Motor neuron (in vitro differentiated cells): Measurements from ENCODE around the gene COL11A1. TPM values are rescaled to one million over a fixed set of nuclear protein-coding genes. Genes with fewer than 3 reads are reported as not detected.
A peak's percentile ranks its signal among the peaks of the same experiment; 100 is the strongest.

Experiments
- ATAC-seq, 8 experiments: fragments of 200-7000 bp; cut with Tn5 transposase; replicated peaks in 6 of 8; 2 replicates each; pipeline ENCODE4 v1.8.0; 2021; ENCODE audit warnings: mild to moderate bottlenecking in 8 of 8, moderate library complexity in 8 of 8
- H3K27ac ChIP-seq, 2 donors: fragments of 250-450 bp; sonication (Bioruptor Pico); 2 replicates each; pipeline ENCODE4 v1.9.0; 2021; ENCODE audit warnings: antibody characterized with exemption in 2 of 2, mild to moderate bottlenecking in 2 of 2, moderate library complexity in 1 of 2
- H3K4me1 ChIP-seq, 2 donors: fragments of 250-450 bp; sonication (Bioruptor Pico); replicated peaks in 1 of 2; 2 replicates each; pipeline ENCODE4 v1.6.1; 2021; ENCODE audit warnings: antibody characterized with exemption in 2 of 2, mild to moderate bottlenecking in 2 of 2, moderate library complexity in 1 of 2
- H3K4me3 ChIP-seq, 5 donors: fragments of 250-450 bp; sonication (Bioruptor Pico); 2 replicates each; pipeline ENCODE4 v1.9.0; 2021; ENCODE audit warnings: antibody characterized with exemption in 5 of 5, mild to moderate bottlenecking in 5 of 5, moderate library complexity in 4 of 5
- WGBS, 10 experiments: fragments of 450-650 bp; shearing (Covaris generic); methylation state at CpG; one replicate each; pipeline ENCODE4 v1.0.0; 2022; 5-methylcytosine and 5-hydroxymethylcytosine counted together
- in situ Hi-C, 9 experiments: fragments of 400-800 bp; cut with MboI; loops; one replicate each; pipeline ENCODE4 v1.15.0; 2021; ENCODE audit warnings: low sequenced_read_pairs in 9 of 9, low pct_unique_long_range_greater_than_20kb in 2 of 9; ENCODE audit not compliant: unreplicated experiment in 9 of 9
- total RNA-seq, 8 experiments: library from RNA; unstranded; fragments of 300-600 nt; gene quantifications; 2 replicates each; pipeline versions ENCODE4 v1.2.3 to v1.2.4, GENCODE V29; 2022

The COL11A1 gene
- total RNA-seq, 8 experiments from 2014 or later, result 3.5 to 305 (median 20.2) TPM

GRCh38 chr1:103111926-103112325 lies 3.6 kb upstream of the COL11A1 start:
- in situ Hi-C loops, result loop anchor here in 1 of 9 experiments (25.0 kb wide), 2 partner anchors 100 to 325 kb away; no protein-coding TSS in a partner anchor
- Histone ChIP-seq H3K27ac (no peak overlapping the region), H3K4me1 (no peaks in the 10 kb centered on the region), H3K4me3 (no peak overlapping the region)
- no peak for ATAC-seq
- 67 to 100% (median 89%) methylated on average over 1 of the region's 1 CpG; no CpG with 5 or more reads in 2 of the 10 experiments for WGBS, 10 experiments

- in situ Hi-C loops, result loop anchor here in 1 of 9 experiments (25.0 kb wide), 2 partner anchors 102 to 327 kb away; no protein-coding TSS in a partner anchor
- H3K4me3 ChIP-seq, result no peak overlapping the region
- no peak overlapping the region for H3K27ac ChIP-seq
- WGBS, 10 experiments, result 0 to 83% methylated on average over 1 of the region's 1 CpG; no CpG with 5 or more reads in 8 of the 10 experiments
- ATAC-seq, result no peak
- peaks cover 0 to 3% of the 10 kb centered on the region in 2 donors for H3K4me1 ChIP-seq
These were observed 2.4 kb upstream of the COL11A1 start for GRCh38 chr1:103110701-103111100.

- Histone ChIP-seq H3K27ac (no peak overlapping the region), H3K4me1 (peaks cover 0 to 3% of the 10 kb centered on the region in 2 donors), H3K4me3 (no peak overlapping the region)
- WGBS, 10 experiments, result 33 to 100% (median 50%) methylated on average over 1 to 6 of the region's 6 CpGs; no CpG with 5 or more reads in 1 of the 10 experiments
- in situ Hi-C loops, result loop anchor here in 1 of 9 experiments (25.0 kb wide), 2 partner anchors 103 to 328 kb away; no protein-coding TSS in a partner anchor
- ATAC-seq, result no peak
These were observed 1.1 kb upstream of the COL11A1 start for GRCh38 chr1:103109311-103109920.

GRCh38 chr1:103107741-103108375 lies 464 bp downstream of the COL11A1 start:
- H3K27ac ChIP-seq, result no peak overlapping the region

GRCh38 chr1:103106426-103107341 lies 1.6 kb downstream of the COL11A1 start:
- ATAC-seq, result peak; percentile 50 to 89 (median 70)
- Histone ChIP-seq H3K27ac (no peak overlapping the region), H3K4me3 (peak overlapping the region; percentile 28 to 35 (median 34)), H3K4me1 (peaks cover 0 to 3% of the 10 kb centered on the region in 2 donors)
- in situ Hi-C loops, result loop anchor here in 1 of 9 experiments (25.0 kb wide), 2 partner anchors 106 to 331 kb away; no protein-coding TSS in a partner anchor
- WGBS, 10 experiments, result 0 to 28% (median 0%) methylated on average over 1 to 15 of the region's 23 CpGs

More at GRCh38 chr1:103107741-103108375, 464 bp downstream of the COL11A1 start:
- H3K4me3 ChIP-seq, result peak overlapping the region; percentile 16 to 35 (median 34)
- WGBS, 10 experiments, result 0 to 92% (median 8%) methylated on average over 2 to 19 of the region's 19 CpGs; no CpG with 5 or more reads in 1 of the 10 experiments
- in situ Hi-C loops, result loop anchor here in 1 of 9 experiments (25.0 kb wide), 2 partner anchors 104 to 329 kb away; no protein-coding TSS in a partner anchor
- H3K4me1 ChIP-seq, result peaks cover 0 to 3% of the 10 kb centered on the region in 2 donors
- ATAC-seq, result peak in 5 of 8 experiments; percentile 7 to 32 (median 25)

- Histone ChIP-seq H3K4me1 (peaks cover 0 to 3% of the 10 kb centered on the region in 2 donors), H3K27ac (no peak overlapping the region), H3K4me3 (no peak overlapping the region)
- ATAC-seq, result no peak
- 67 to 100% (median 100%) methylated on average over 1 of the region's 1 CpG; no CpG with 5 or more reads in 3 of the 10 experiments for WGBS, 10 experiments
- in situ Hi-C loops, result loop anchor here in 1 of 9 experiments (25.0 kb wide), 2 partner anchors 111 to 336 kb away; no protein-coding TSS in a partner anchor
These were observed 6.9 kb downstream of the COL11A1 start for GRCh38 chr1:103101399-103101798.

GRCh38 chr1:103089221-103089620 lies 19.1 kb downstream of the COL11A1 start:
- no peak overlapping the region for H3K4me3 ChIP-seq
- ATAC-seq, result peak in 4 of 8 experiments; percentile 24 to 86 (median 58)
- in situ Hi-C loops, result no loop called here
- 0 to 94% (median 72%) methylated on average over 1 to 2 of the region's 2 CpGs; no CpG with 5 or more reads in 2 of the 10 experiments for WGBS, 10 experiments
- no peak overlapping the region for H3K27ac ChIP-seq
- H3K4me1 ChIP-seq, result peaks cover 0 to 11% of the 10 kb centered on the region in 2 donors

- Histone ChIP-seq H3K4me3 (no peak overlapping the region), H3K27ac (no peak overlapping the region), H3K4me1 (peaks cover 0 to 11% of the 10 kb centered on the region in 2 donors)
- ATAC-seq, result no peak
- WGBS, 10 experiments, result 0 to 100% (median 94%) methylated on average over 1 of the region's 1 CpG
- in situ Hi-C loops, result no loop called here
These were observed 21.1 kb downstream of the COL11A1 start for GRCh38 chr1:103087256-103087655.

GRCh38 chr1:103084181-103084580 lies 24.1 kb downstream of the COL11A1 start:
- in situ Hi-C loops, result no loop called here
- Histone ChIP-seq H3K4me3 (no peak overlapping the region), H3K27ac (no peak overlapping the region), H3K4me1 (peaks cover 0 to 7% of the 10 kb centered on the region in 2 donors)
- no peak for ATAC-seq
- 0 to 97% (median 50%) methylated on average over 1 to 2 of the region's 2 CpGs; no CpG with 5 or more reads in 1 of the 10 experiments for WGBS, 10 experiments

GRCh38 chr1:103075316-103076000 lies 32.9 kb downstream of the COL11A1 start:
- H3K27ac ChIP-seq, result no peak overlapping the region
- WGBS, 10 experiments, result 0 to 100% (median 98%) methylated on average over 1 to 2 of the region's 2 CpGs; no CpG with 5 or more reads in 2 of the 10 experiments
- no peak overlapping the region for H3K4me3 ChIP-seq
- no peaks in the 10 kb centered on the region for H3K4me1 ChIP-seq
- in situ Hi-C loops, result no loop called here
- peak in 1 of 8 experiments; percentile 17 for ATAC-seq

- in situ Hi-C loops, result no loop called here
- Histone ChIP-seq H3K4me3 (no peak overlapping the region), H3K27ac (no peak overlapping the region), H3K4me1 (no peaks in the 10 kb centered on the region)
- ATAC-seq, result no peak
- 62 to 100% (median 83%) methylated on average over 3 to 6 of the region's 6 CpGs for WGBS, 10 experiments
These were observed 34.1 kb downstream of the COL11A1 start for GRCh38 chr1:103074224-103074623.

GRCh38 chr1:103069201-103069600 lies 39.1 kb downstream of the COL11A1 start:
- ATAC-seq, result no peak
- in situ Hi-C loops, result no loop called here

More at GRCh38 chr1:103069201-103069600, 39.1 kb downstream of the COL11A1 start:
- Histone ChIP-seq H3K4me3 (no peak overlapping the region), H3K4me1 (no peaks in the 10 kb centered on the region), H3K27ac (no peak overlapping the region)
- 0 to 100% (median 57%) methylated on average over 1 to 2 of the region's 2 CpGs for WGBS, 10 experiments
